A673 (cell line): ENCODE measurements around the gene RMDN3.

Experiments used
- CTCF ChIP-seq: fragments of 300-800, 200-600 bp; sonication (generic); conservative IDR thresholded peaks from 2 replicates; pipeline ENCODE4 v1.5.1; 2017; ENCODE audit warnings: low read depth, mild to moderate bottlenecking, antibody characterized with exemption, low read length, moderate library complexity, mixed read lengths
- EZH2 ChIP-seq: fragments of 200-600 bp; sonication (generic); IDR thresholded peaks from 2 replicates; pipeline ENCODE4 v1.6.1; 2017; ENCODE audit warnings: borderline replicate concordance, low read depth, mild to moderate bottlenecking, mixed read lengths, antibody characterized with exemption, low read length; ENCODE audit not compliant: poor library complexity, severe bottlenecking

GRCh38 chr15:40803688-40804087 is 48.6 kb upstream of the RMDN3 start:
- TF ChIP-seq CTCF (no peak), EZH2 (no peak)
